T follicular helper cell (primary cell): Measurements from ENCODE around the gene KRT74.

Experiments
- DNase-seq: peaks from one replicate; pipeline ENCODE4 v3.0.0-alpha.2; 2020; ENCODE audit warnings: low read depth

The KRT74 gene

DNA sequence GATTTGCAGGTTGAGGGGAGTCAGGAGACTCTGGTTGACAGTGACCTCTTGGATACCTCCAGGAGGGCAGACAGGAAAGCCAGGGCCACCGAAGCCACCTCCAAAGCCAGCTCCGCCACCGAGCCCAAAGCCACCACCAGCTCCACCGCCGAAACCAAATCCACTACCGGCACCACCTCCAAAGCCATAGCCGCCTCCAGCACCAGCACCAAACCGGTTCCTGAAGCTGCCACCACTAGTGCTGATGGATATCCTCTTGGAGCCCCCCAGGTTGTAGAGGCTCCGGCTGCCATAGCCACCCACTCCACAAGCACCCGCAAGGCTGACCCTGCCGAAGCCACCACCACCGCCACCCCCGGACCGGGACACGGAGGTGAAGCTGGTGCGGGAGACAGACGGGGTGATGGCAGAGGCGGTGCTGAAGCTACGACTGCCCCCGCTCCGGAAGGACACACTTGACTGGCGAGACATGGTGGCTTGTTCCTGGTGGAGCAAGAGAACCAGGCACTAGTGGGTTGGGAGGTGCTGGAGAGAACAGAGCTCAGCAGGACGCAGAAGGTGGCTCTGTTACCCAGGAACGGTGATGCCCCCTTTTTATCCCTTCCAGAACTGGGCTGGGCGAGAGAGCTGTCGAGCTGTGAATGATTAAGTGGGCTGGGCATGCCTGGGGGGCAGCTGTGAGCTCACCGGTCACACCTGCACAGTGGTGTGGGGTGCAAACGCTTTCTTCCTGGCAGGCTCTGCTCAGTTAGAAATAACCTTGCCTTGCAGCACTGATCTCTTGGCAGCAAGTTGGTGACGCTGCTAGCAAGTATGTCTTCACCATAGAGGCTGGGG lies 53.6 kb downstream of the KRT74 start, which contains the start of gene KRT5:
KRT5 (minus strand) TSS at position 569 of the 837 bp plus-strand sequence; CDS start at position 471, 98 bp downstream.
- no peak for DNase-seq

DNA sequence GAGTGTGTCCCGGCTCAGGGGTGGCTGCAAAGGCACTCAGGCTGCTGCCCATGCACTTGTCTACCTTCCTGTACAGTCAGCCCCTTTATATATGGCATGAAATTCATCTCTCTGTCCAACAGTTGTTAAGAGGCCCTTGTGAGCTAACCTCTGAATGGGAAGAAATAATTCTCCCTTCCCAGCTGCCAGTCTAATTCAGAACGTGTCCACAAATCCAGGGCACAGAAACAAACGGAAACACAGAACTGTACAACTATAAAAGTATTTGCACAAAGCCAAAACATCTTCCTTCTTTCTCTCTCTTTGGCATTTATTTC lies 54.3 kb downstream of the KRT74 start:
- no peak for DNase-seq

DNA sequence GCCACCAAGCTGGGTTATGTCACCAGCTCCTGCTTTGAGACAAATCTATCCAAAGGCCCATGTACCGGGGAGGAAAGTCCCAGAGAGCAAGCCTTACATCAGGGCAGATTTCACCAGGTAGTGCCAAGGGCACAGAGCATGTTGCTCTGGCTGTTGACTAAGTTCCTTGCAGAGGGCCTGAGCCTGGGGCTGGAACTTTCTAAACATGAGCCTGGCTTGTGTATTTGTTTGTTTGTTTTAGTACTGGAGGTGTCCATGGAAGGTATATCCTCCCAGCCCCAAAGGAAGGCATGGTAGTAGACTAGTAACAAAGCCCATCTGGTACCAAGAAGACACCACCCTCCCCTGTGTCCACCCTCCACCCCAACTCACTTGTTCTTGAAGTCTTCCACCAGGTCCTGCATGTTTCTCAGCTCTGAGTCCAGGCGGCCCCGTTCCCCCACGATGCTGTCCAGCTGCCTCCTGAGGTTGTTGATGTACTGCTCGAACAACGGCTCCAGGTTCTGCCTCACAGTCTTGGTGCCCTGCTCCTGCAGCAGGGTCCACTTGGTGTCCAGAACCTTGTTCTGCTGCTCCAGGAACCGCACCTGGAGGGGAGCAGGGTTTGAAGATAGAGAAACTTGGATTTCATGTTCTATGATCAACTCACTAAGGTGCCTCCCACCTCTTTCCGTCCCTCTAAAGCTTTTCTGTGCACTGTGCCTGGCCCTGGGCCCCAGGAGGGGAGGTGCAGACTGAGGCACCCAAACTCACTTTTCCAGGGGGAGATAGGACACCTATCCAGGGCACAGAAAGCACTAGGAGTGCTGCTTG lies 54.9 kb downstream of the KRT74 start:
- DNase-seq: no peak

DNA sequence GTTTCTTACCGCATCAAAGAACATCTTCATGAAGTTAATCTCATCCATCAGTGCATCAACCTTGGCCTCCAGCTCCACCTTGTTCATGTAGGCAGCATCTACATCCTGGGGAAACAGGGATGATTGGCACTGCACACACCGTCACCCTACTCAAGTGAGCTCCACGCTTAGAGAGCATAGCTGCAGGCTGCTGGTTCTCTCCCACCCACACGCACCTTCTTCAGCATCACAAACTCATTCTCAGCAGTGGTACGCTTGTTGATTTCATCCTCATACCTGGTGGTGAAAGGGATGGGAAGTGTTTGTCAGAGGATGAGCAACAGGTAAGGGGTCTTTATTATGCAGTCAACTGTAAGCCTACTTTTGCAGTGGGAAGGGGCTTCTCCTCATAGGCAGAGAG lies 55.8 kb downstream of the KRT74 start:
- DNase-seq: no peak

DNA sequence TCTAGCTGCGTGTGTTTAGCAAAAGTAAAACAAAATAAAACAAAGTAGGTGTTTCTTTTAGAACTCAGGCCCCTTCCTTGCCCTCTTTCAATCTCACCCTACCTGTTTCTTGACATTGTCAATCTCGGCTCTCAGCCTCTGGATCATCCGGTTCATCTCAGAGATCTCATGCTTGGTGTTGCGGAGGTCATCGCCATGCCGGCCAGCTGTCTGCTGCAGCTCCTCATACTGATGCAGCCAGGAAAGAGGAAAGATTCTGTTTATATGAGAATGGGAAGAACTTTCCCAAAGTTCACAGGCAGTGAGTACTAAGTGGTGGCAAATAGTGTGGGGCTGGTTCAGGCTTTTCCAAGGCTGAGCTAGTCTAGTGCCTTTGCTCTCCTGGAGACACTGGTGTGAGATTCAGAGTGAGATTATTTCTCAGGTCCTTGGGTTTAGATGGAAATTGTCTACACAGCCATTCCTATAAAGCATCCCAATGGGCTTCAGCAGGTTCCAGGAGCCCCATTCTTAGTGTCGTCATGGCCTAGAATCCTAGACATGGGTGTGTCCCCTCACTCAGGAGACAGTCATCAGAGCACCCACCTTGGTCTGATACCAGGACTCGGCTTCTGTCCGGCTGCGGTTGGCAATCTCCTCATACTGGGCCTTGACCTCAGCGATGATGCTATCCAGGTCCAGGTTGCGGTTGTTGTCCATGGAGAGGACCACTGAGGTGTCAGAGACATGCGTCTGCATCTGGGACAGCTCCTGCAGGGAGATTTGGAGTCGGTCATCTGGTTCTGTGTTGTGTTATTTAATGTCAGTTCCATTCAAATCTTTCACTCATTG lies 56.4 kb downstream of the KRT74 start:
- DNase-seq: no peak

DNA sequence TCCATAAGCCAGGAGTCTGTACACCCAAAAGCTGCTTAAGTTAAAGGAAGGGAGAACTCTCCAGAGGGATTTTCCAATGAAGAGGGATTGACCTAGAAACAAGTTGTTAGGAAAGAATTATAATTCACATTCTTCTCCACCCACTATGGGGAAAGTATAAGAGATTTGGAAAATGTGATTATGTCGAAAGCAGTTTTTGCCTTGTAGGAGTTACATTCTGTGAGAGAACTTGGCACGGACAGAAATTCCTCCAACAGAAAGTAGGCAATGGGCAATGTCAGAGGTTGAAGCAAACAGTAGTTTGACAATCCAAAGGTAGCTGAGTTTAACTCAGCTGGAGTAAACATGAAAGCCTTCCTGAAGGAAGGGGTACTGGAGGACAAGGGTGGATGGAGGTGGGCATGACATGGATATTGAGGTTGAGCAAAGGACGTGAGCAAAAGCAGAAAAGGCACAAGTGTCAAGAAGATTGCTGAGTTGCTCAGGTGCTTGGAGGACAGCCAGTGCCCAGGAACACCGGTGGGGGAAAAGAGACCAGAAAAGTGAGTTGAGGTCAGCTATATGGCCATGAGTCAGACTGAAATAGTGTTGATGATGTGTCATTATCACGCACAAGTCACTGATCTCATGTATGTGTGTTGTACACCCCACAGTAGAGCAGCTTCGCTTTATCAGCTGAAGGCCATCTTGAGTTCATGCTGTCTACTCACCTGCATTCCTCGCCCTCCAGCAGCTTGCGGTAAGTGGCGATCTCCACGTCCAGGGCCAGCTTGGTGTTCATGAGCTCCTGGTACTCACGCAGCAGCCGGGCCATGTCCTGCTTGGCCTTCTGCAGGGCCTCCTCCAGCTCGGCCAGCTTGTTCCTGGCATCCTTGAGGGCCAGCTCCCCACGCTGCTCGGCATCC lies 57.5 kb downstream of the KRT74 start:
- no peak for DNase-seq
